ENCODE data around the gene LMTK2.
"Not testable (repeated sequence)": the region's sequence is repeated elsewhere in the genome, so short reads cannot be mapped to it uniquely, and the experiment has no call there.

DNA sequence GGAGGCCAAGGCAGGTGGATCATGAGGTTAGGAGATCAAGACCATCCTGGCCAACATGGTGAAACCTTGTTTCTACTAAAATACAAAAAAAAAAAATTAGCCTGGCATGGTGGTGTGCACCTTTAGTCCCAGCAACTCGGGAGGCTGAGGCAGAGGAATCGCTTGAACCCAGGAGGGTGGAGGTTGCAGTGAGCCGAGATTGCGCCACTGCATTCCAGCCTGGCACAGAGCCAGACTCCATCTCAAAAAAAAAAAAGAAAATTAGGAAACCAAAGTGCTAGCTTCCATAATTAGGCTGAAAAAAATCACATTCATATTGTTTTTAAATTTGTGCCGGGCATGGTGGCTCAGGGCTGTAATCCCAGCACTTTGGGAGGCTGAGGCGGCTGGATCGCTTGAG is 14.7 kb downstream of the LMTK2 start:
- not testable (repeated sequence) for TF ChIP-seq POLR2AphosphoS5, POLR2A, TAF1, POU2F2 (IDR thresholded peaks at IDR 0.05; ENCODE audit: low read depth, low read length)
